Panc1 (cell line): ENCODE data around the gene OGFOD2.

Experiments
- CTCF ChIP-seq: fragments of 450-650 bp; IDR thresholded peaks from 2 replicates; pipeline ENCODE4 v1.5.1; 2017; ENCODE audit warnings: mild to moderate bottlenecking
- POLR2AphosphoS5 ChIP-seq: IDR thresholded peaks from 2 replicates; pipeline ENCODE4 v1.6.1; 2012; ENCODE audit warnings: mild to moderate bottlenecking, low read depth, low read length, moderate library complexity

- no peak for TF ChIP-seq POLR2AphosphoS5
- TF ChIP-seq CTCF: no peak
These were observed 29.2 kb downstream of the OGFOD2 start for GRCh38 chr12:123004287-123004686.
